HG02973 (cell line): Measurements from ENCODE around the gene TGFA.

ENCODE experiments used
- ATAC-seq: cut with Tn5 transposase; IDR thresholded peaks from one replicate; pipeline ENCODE4 v1.9.1; 2021; ENCODE audit warnings: moderate library complexity; ENCODE audit not compliant: unreplicated experiment

The TGFA gene

GRCh38 chr2:70553334-70553583 lies 367 bp downstream of the TGFA start:
- ATAC-seq: no peak

- ATAC-seq: no peak
Measured at GRCh38 chr2:70552501-70553333, 909 bp downstream of the TGFA start.

GRCh38 chr2:70551167-70551566 lies 2.5 kb downstream of the TGFA start:
- no peak for ATAC-seq

GRCh38 chr2:70549962-70550361 lies 3.7 kb downstream of the TGFA start:
- ATAC-seq: no peak

- ATAC-seq: no peak
Measured at GRCh38 chr2:70549064-70549710, 4.4 kb downstream of the TGFA start.

GRCh38 chr2:70548233-70548632 lies 5.4 kb downstream of the TGFA start:
- ATAC-seq: no peak

GRCh38 chr2:70546885-70547284 lies 6.7 kb downstream of the TGFA start:
- no peak for ATAC-seq

- no peak for ATAC-seq
Measured at GRCh38 chr2:70546376-70546775, 7.2 kb downstream of the TGFA start.

GRCh38 chr2:70541481-70542020 lies 12.1 kb downstream of the TGFA start:
- no peak for ATAC-seq

GRCh38 chr2:70537840-70538239 lies 15.8 kb downstream of the TGFA start:
- ATAC-seq: no peak

- no peak for ATAC-seq
Measured at GRCh38 chr2:70536517-70537055, 17.0 kb downstream of the TGFA start.

GRCh38 chr2:70535573-70535972 lies 18.1 kb downstream of the TGFA start:
- ATAC-seq: no peak

GRCh38 chr2:70534183-70534836 lies 19.3 kb downstream of the TGFA start:
- ATAC-seq: no peak

GRCh38 chr2:70532244-70532935 lies 21.2 kb downstream of the TGFA start:
- no peak for ATAC-seq

GRCh38 chr2:70531419-70532086 lies 22.1 kb downstream of the TGFA start:
- no peak for ATAC-seq

GRCh38 chr2:70529610-70530009 lies 24.0 kb downstream of the TGFA start:
- ATAC-seq: no peak

GRCh38 chr2:70528929-70529328 lies 24.7 kb downstream of the TGFA start:
- ATAC-seq: no peak

GRCh38 chr2:70528276-70528675 lies 25.4 kb downstream of the TGFA start:
- no peak for ATAC-seq

- no peak for ATAC-seq
Measured at GRCh38 chr2:70527447-70528080, 26.1 kb downstream of the TGFA start.

- no peak for ATAC-seq
Measured at GRCh38 chr2:70526126-70526525, 27.5 kb downstream of the TGFA start.
